ENCODE data around the gene PRDM7.
A peak's percentile ranks its signal among the peaks of the same experiment; 100 is the strongest.
"Not testable (repeated sequence)": the region's sequence is repeated elsewhere in the genome, so short reads cannot be mapped to it uniquely, and the experiment has no call there.

PRDM7 gene

GRCh38 chr16:90016339-90016950 lies 60.7 kb downstream of the PRDM7 start:
- H3K36me3 ChIP-seq (ENCODE audit: control insufficient read depth in 2 of 2, insufficient read depth in 2 of 2, low read length in 2 of 2): no peaks in the 10 kb centered on the region
- H3K9me3 ChIP-seq (ENCODE audit: control insufficient read depth in 2 of 2, low read length in 2 of 2): no peaks in the 10 kb centered on the region
- peaks cover 0 to 2% of the 10 kb centered on the region in 2 donors for H3K27me3 ChIP-seq (ENCODE audit: control insufficient read depth in 2 of 2, insufficient read depth in 2 of 2, low read length in 2 of 2)
- H3K4me1 ChIP-seq (ENCODE audit: control insufficient read depth in 2 of 2, insufficient read depth in 2 of 2, low read length in 2 of 2): peaks cover 4% of the 10 kb centered on the region in 2 donors
- H3K27ac ChIP-seq (ENCODE audit: low read depth in 2 of 2, low read length in 2 of 2): no peak overlapping the region
- H3K9ac ChIP-seq (ENCODE audit: low read depth in 1 of 2, low read length in 2 of 2): no peak overlapping the region
- no peak overlapping the region for H3K4me3 ChIP-seq (ENCODE audit: low read length in 2 of 2)

GRCh38 chr16:90015586-90016338 lies 61.4 kb downstream of the PRDM7 start:
- Histone ChIP-seq H3K9me3 (ENCODE audit: control insufficient read depth in 2 of 2, low read length in 2 of 2) (no peaks in the 10 kb centered on the region), H3K36me3 (ENCODE audit: control insufficient read depth in 2 of 2, insufficient read depth in 2 of 2, low read length in 2 of 2) (no peaks in the 10 kb centered on the region), H3K9ac (ENCODE audit: low read depth in 1 of 2, low read length in 2 of 2) (no peak overlapping the region), H3K4me3 (ENCODE audit: low read length in 2 of 2) (no peak overlapping the region), H3K4me1 (ENCODE audit: control insufficient read depth in 2 of 2, insufficient read depth in 2 of 2, low read length in 2 of 2) (peaks cover 4% of the 10 kb centered on the region in 2 donors), H3K27me3 (ENCODE audit: control insufficient read depth in 2 of 2, insufficient read depth in 2 of 2, low read length in 2 of 2) (peaks cover 0 to 2% of the 10 kb centered on the region in 2 donors), H3K27ac (ENCODE audit: low read depth in 2 of 2, low read length in 2 of 2) (no peak overlapping the region)

- Histone ChIP-seq H3K9ac (ENCODE audit: low read depth in 1 of 2, low read length in 2 of 2) (no peak overlapping the region), H3K4me1 (ENCODE audit: control insufficient read depth in 2 of 2, insufficient read depth in 2 of 2, low read length in 2 of 2) (peaks cover 0 to 7% of the 10 kb centered on the region in 2 donors), H3K4me3 (ENCODE audit: low read length in 2 of 2) (no peak overlapping the region), H3K27ac (ENCODE audit: low read depth in 2 of 2, low read length in 2 of 2) (no peak overlapping the region), H3K27me3 (ENCODE audit: control insufficient read depth in 2 of 2, insufficient read depth in 2 of 2, low read length in 2 of 2) (peaks cover 0 to 2% of the 10 kb centered on the region in 2 donors), H3K36me3 (ENCODE audit: control insufficient read depth in 2 of 2, insufficient read depth in 2 of 2, low read length in 2 of 2) (no peaks in the 10 kb centered on the region), H3K9me3 (ENCODE audit: control insufficient read depth in 2 of 2, low read length in 2 of 2) (no peaks in the 10 kb centered on the region)
Measured at GRCh38 chr16:90012991-90013745, 64.0 kb downstream of the PRDM7 start.

GRCh38 chr16:90011908-90012501 lies 65.1 kb downstream of the PRDM7 start:
- H3K9ac ChIP-seq (ENCODE audit: low read depth in 1 of 2, low read length in 2 of 2): no peak overlapping the region
- no peaks in the 10 kb centered on the region for H3K36me3 ChIP-seq (ENCODE audit: control insufficient read depth in 2 of 2, insufficient read depth in 2 of 2, low read length in 2 of 2)
- H3K4me3 ChIP-seq (ENCODE audit: low read length in 2 of 2): no peak overlapping the region
- no peak overlapping the region for H3K27ac ChIP-seq (ENCODE audit: low read depth in 2 of 2, low read length in 2 of 2)
- peaks cover 0 to 7% of the 10 kb centered on the region in 2 donors for H3K4me1 ChIP-seq (ENCODE audit: control insufficient read depth in 2 of 2, insufficient read depth in 2 of 2, low read length in 2 of 2)
- H3K9me3 ChIP-seq (ENCODE audit: control insufficient read depth in 2 of 2, low read length in 2 of 2): no peaks in the 10 kb centered on the region
- peaks cover 0 to 2% of the 10 kb centered on the region in 2 donors for H3K27me3 ChIP-seq (ENCODE audit: control insufficient read depth in 2 of 2, insufficient read depth in 2 of 2, low read length in 2 of 2)

- no peaks in the 10 kb centered on the region for H3K9me3 ChIP-seq (ENCODE audit: control insufficient read depth in 2 of 2, low read length in 2 of 2)
- peaks cover 0 to 7% of the 10 kb centered on the region in 2 donors for H3K4me1 ChIP-seq (ENCODE audit: control insufficient read depth in 2 of 2, insufficient read depth in 2 of 2, low read length in 2 of 2)
- H3K9ac ChIP-seq (ENCODE audit: low read depth in 1 of 2, low read length in 2 of 2): no peak overlapping the region
- no peak overlapping the region for H3K4me3 ChIP-seq (ENCODE audit: low read length in 2 of 2)
- no peaks in the 10 kb centered on the region for H3K36me3 ChIP-seq (ENCODE audit: control insufficient read depth in 2 of 2, insufficient read depth in 2 of 2, low read length in 2 of 2)
- H3K27ac ChIP-seq (ENCODE audit: low read depth in 2 of 2, low read length in 2 of 2): no peak overlapping the region
- no peaks in the 10 kb centered on the region for H3K27me3 ChIP-seq (ENCODE audit: control insufficient read depth in 2 of 2, insufficient read depth in 2 of 2, low read length in 2 of 2)
Measured at GRCh38 chr16:90011508-90011819, 65.7 kb downstream of the PRDM7 start.

- no peak overlapping the region for H3K4me3 ChIP-seq (ENCODE audit: low read length in 2 of 2)
- no peak overlapping the region for H3K9ac ChIP-seq (ENCODE audit: low read depth in 1 of 2, low read length in 2 of 2)
- H3K9me3 ChIP-seq (ENCODE audit: control insufficient read depth in 2 of 2, low read length in 2 of 2): no peaks in the 10 kb centered on the region
- H3K4me1 ChIP-seq (ENCODE audit: control insufficient read depth in 2 of 2, insufficient read depth in 2 of 2, low read length in 2 of 2): peaks cover 0 to 7% of the 10 kb centered on the region in 2 donors
- H3K27ac ChIP-seq (ENCODE audit: low read depth in 2 of 2, low read length in 2 of 2): no peak overlapping the region
- H3K27me3 ChIP-seq (ENCODE audit: control insufficient read depth in 2 of 2, insufficient read depth in 2 of 2, low read length in 2 of 2): no peaks in the 10 kb centered on the region
- H3K36me3 ChIP-seq (ENCODE audit: control insufficient read depth in 2 of 2, insufficient read depth in 2 of 2, low read length in 2 of 2): no peaks in the 10 kb centered on the region
Measured at GRCh38 chr16:90010676-90011507, 66.2 kb downstream of the PRDM7 start.

GRCh38 chr16:90009172-90009899 lies 67.8 kb downstream of the PRDM7 start:
- H3K36me3 ChIP-seq (ENCODE audit: control insufficient read depth in 2 of 2, insufficient read depth in 2 of 2, low read length in 2 of 2): no peaks in the 10 kb centered on the region
- H3K9ac ChIP-seq (ENCODE audit: low read depth in 1 of 2, low read length in 2 of 2): no peak overlapping the region
- H3K4me1 ChIP-seq (ENCODE audit: control insufficient read depth in 2 of 2, insufficient read depth in 2 of 2, low read length in 2 of 2): peaks cover 0 to 7% of the 10 kb centered on the region in 2 donors
- H3K27me3 ChIP-seq (ENCODE audit: control insufficient read depth in 2 of 2, insufficient read depth in 2 of 2, low read length in 2 of 2): no peaks in the 10 kb centered on the region
- H3K27ac ChIP-seq (ENCODE audit: low read depth in 2 of 2, low read length in 2 of 2): no peak overlapping the region
- peak overlapping the region in 1 of 2 donors; percentile 31 for H3K4me3 ChIP-seq (ENCODE audit: low read length in 2 of 2)
- H3K9me3 ChIP-seq (ENCODE audit: control insufficient read depth in 2 of 2, low read length in 2 of 2): no peaks in the 10 kb centered on the region

GRCh38 chr16:90008708-90009145 lies 68.4 kb downstream of the PRDM7 start:
- Histone ChIP-seq H3K9ac (ENCODE audit: low read depth in 1 of 2, low read length in 2 of 2) (no peak overlapping the region), H3K27me3 (ENCODE audit: control insufficient read depth in 2 of 2, insufficient read depth in 2 of 2, low read length in 2 of 2) (no peaks in the 10 kb centered on the region), H3K9me3 (ENCODE audit: control insufficient read depth in 2 of 2, low read length in 2 of 2) (no peaks in the 10 kb centered on the region), H3K4me1 (ENCODE audit: control insufficient read depth in 2 of 2, insufficient read depth in 2 of 2, low read length in 2 of 2) (peaks cover 0 to 7% of the 10 kb centered on the region in 2 donors), H3K4me3 (ENCODE audit: low read length in 2 of 2) (peak overlapping the region in 1 of 2 donors; percentile 31), H3K27ac (ENCODE audit: low read depth in 2 of 2, low read length in 2 of 2) (no peak overlapping the region), H3K36me3 (ENCODE audit: control insufficient read depth in 2 of 2, insufficient read depth in 2 of 2, low read length in 2 of 2) (no peaks in the 10 kb centered on the region)

GRCh38 chr16:90007635-90008234 lies 69.4 kb downstream of the PRDM7 start:
- H3K27me3 ChIP-seq (ENCODE audit: control insufficient read depth in 2 of 2, insufficient read depth in 2 of 2, low read length in 2 of 2); H3K27ac ChIP-seq (ENCODE audit: low read depth in 2 of 2, low read length in 2 of 2); H3K9me3 ChIP-seq (ENCODE audit: control insufficient read depth in 2 of 2, low read length in 2 of 2); H3K36me3 ChIP-seq (ENCODE audit: control insufficient read depth in 2 of 2, insufficient read depth in 2 of 2, low read length in 2 of 2); H3K9ac ChIP-seq (ENCODE audit: low read depth in 1 of 2, low read length in 2 of 2); H3K4me3 ChIP-seq (ENCODE audit: low read length in 2 of 2); H3K4me1 ChIP-seq (ENCODE audit: control insufficient read depth in 2 of 2, insufficient read depth in 2 of 2, low read length in 2 of 2): not testable (repeated sequence)
